Sciatic nerve (tissue), 2 donors: ENCODE results near the gene ADGRD1. TPM values are rescaled to one million over a fixed set of nuclear protein-coding genes. Genes with fewer than 3 reads are reported as not detected.
"Not testable (repeated sequence)": the region's sequence is repeated elsewhere in the genome, so short reads cannot be mapped to it uniquely, and the experiment has no call there.

Experiments used
- ATAC-seq: fragments of 200-7000 bp; cut with Tn5 transposase; one replicate; pipeline ENCODE4 v1.9.1; 2020; ENCODE audit warnings: mild to moderate bottlenecking, moderate library complexity
- DNase-seq: peaks from one replicate; pipeline ENCODE4 v3.0.0-alpha.2; 2020; ENCODE audit warnings: low spot score
- intact Hi-C: fragments of 100-400 bp; cut with DNase I; formaldehyde crosslinking; loops from one replicate; pipeline ENCODE4 v1.14.2; 2022
- total RNA-seq: library from RNA; stranded (reverse); fragmentation: NEBNext Ultra II Directional; extraction: Animal tissue kit (Norgen Biotek cat#: 25700); gene quantifications from one replicate; pipeline ENCODE4 v1.2.1, GENCODE V29; 2021
- donor health status: DM: no; HTN: no; CAD: no.
- donor health status: DM: no; HTN: no; CAD: no.

Gene ADGRD1
- total RNA-seq, 1 donor from 2014 or later: 224 TPM

DNA sequence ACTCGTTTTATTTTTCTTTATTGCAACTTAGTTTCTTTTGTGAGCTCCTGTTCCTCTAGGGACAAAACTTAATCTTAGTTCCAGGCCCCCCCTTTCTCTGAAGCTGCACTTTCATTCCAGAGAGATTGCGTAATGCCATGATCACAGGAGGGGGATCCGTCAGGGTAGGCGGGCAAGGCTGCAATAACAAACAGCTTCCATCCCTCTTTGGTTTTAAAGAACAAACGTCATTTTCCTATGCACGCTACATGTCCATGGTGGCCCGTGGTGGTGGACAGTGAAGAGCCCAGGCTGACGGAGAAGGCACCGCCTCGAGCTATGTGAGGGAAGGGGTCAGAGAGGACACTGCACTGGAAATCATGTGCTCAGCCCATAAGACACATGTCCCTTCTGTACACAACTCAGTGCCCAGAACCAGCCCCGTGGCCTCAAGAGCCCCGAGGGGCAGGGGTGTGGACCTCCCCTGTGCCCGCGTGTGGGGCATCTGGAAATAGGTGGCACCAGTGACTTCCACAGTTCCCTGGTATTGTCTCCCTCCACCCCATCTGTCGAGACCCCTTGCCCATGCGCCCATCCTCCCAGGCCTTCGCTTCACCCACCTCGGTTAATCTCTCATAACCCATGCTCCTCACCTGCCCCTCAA is 161.4 kb downstream of the ADGRD1 start:
- peak; percentile 44 for ATAC-seq
- intact Hi-C loops: no loop called here
- peak; percentile 56 for DNase-seq

GRCh38 chr12:131115766-131116467 is 162.2 kb downstream of the ADGRD1 start:
- intact Hi-C loops: no loop called here
- ATAC-seq: peak; percentile 0
- peak; percentile 33 for DNase-seq

DNA sequence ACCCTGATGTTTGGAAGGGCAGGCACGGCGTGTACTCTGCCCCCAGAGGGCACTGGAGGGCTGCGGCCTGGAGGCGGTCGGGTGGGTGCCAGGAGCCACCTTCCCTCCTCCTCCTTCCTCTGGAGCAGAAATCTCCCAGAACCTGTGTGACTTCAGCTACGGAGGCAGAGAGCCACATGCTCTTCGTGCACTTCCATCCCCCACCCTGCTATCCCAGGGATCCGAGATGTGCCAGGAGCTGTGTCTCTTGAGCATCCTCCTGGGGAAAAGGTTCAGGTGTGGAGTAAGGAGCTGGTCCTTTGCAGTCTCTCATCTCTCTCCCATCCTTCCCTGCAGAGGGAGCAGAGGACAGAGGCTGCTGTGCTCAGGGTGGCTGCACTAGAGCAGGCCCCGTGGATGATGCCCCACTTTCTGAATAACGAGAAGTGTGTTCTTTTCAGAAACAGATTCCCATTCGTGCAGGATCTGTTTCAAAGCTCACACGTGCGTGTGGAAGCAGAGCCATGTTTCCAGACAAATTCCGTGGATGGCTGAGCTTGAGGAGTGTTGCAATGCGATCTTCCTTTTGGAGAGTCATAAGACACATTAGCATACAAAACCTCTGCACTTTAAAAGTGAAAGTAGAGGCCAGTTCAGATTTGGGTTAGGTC is 162.9 kb downstream of the ADGRD1 start:
- peak; percentile 64 for DNase-seq
- ATAC-seq: peak; percentile 86
- intact Hi-C loops: no loop called here

DNA sequence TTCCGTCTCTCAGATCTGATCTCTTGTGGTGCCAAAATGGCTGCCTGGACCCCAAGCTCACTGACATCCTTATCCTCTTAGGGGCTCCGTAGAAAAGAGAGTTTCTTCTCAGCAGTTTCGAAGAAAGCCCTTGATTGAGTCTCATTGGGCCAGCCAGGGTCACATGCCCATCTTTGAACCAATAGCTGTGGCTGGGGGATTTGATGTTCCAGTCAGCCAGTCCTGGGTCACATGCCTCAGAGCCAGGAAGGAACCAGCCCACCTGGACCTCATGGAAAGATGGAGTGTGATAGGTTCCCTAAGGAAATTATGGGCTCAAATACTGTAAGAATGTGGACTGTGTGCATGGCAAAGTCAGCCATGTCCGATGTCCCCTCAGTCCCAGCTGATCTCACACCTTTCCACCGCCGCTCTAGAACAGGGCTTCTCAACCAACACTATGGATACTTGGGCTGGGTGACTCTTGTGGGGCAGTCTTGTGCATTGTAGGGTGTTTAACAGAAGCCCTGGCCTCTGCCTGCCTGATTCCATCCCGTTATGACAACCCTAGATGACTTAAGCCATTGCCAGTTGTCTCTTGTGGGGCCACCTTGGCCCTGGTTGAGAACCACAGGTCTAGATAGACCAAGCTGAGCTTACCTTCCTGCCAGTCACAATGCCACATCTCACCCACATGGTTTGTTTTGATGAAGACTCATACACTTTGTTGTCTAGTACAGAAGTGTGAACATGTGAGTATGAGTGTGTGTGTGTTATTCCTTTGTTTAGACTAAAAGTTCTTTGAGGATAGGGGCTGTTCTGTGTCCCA is 163.9 kb downstream of the ADGRD1 start:
- DNase-seq (peak; percentile 45), ATAC-seq (no peak)
- intact Hi-C loops: no loop called here

DNA sequence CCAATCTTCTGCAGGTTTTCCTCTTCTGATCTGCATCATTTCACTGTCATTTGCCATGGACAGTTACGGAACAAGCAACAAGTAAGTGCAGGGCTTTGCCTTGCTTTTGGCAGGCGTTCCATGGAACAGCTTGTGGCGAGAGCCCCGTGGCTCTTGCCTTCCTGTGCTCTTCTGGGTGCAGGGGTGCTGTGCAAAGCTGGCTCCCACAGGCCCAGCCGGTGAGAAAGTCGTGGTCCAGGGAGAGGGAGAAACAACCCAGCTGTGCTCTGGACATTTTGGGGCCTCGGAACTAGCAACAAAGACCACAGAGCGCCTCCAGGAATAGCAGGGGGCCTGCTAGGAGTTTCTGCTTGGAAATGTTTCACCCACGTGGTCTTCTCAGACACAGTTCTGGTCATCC is 164.7 kb downstream of the ADGRD1 start:
- intact Hi-C loops: no loop called here
- ATAC-seq (no peak), DNase-seq (peak; percentile 40)

GRCh38 chr12:131119345-131119744 is 165.6 kb downstream of the ADGRD1 start:
- peak; percentile 35 for DNase-seq
- intact Hi-C loops, ATAC-seq: not testable (repeated sequence)

- intact Hi-C loops: no loop called here
- ATAC-seq (no peak), DNase-seq (peak; percentile 42)
Observed at GRCh38 chr12:131119936-131120335, 166.2 kb downstream of the ADGRD1 start.

DNA sequence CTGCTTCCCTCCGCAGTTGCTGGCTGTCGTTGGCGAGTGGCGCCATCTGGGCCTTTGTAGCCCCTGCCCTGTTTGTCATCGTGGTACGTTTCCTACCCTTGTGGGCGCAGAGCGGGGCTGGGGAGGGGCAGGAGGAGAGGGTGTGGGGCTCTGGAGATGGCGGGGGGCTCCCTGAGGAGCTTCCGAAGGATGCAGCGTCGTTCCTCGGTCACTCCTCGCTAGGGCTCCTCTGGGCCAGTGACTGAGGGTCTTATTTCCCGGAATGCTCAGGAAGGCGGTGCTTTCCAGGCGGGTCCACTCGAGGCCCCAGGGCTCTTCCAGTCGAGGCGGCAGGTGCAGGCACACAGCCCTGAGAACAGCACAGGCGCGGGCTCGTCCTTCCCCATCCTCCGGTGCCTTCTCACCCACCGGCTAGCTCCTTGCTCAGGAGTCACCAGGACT is 167.1 kb downstream of the ADGRD1 start:
- intact Hi-C loops: no loop called here
- no peak for ATAC-seq
- peak; percentile 46 for DNase-seq

GRCh38 chr12:131121705-131122405 is 168.1 kb downstream of the ADGRD1 start:
- ATAC-seq (no peak), DNase-seq (peak; percentile 54)
- intact Hi-C loops: no loop called here

GRCh38 chr12:131122631-131123030 is 168.9 kb downstream of the ADGRD1 start:
- ATAC-seq (no peak), DNase-seq (peak; percentile 53)
- intact Hi-C loops: no loop called here

DNA sequence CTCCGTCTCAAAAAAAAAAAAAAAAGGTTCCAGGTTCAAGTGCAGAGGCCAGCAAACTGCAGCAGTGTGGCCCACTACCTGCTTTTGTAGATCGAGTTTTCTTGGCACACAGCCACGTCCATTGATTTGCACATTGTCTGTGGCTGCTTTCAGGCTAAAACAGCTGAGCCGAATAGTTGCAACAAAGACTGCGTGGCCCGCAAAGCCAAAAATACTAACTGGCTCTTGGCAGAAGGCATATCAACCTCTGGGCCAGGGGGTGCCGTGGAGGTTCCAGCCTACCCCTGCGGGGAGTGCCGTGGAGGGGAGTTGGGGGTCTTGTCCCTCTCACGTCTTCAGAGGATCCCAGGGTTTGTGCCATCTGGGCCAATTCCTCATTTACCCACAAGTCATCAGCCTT is 170.1 kb downstream of the ADGRD1 start:
- ATAC-seq: no peak
- DNase-seq: peak; percentile 68
- intact Hi-C loops: no loop called here

DNA sequence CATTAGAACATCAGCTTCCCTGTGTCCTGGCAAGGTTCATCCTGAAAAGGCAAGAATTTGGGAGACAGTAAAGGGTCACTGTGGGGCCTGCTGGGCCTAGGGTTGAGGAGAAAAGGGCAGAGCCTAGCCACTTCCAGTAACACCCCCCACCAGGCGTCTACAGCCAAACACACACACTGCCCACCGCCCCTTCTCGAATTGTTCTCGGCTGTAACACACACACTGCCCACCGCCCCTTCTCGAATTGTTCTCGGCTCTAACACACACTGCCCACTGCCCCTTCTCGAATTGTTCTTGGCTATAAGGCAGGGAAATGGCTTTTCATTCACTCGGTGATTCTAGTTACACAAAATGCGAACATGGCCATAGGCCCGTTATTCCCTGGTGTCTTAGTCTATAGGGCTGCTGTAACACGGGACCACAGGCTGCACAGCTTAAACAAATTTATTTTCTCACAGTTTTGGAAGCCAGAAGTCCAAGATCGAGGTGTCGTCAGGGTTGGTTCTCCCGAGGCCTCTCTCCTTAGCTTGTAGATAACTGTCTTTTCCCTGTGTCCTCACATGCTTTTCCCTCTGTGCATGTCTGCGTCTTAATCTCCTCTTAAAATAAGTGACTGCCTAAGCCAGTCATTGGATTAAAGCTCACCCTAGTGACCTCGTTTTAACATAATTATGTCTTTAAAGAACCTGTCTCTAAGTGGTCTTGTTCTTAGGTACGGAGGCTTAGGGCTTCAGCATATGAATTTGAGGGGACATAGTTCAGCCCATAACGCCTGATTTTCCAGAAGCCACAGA is 171.0 kb downstream of the ADGRD1 start:
- DNase-seq (no peak), ATAC-seq (no peak)
- intact Hi-C loops: no loop called here

DNA sequence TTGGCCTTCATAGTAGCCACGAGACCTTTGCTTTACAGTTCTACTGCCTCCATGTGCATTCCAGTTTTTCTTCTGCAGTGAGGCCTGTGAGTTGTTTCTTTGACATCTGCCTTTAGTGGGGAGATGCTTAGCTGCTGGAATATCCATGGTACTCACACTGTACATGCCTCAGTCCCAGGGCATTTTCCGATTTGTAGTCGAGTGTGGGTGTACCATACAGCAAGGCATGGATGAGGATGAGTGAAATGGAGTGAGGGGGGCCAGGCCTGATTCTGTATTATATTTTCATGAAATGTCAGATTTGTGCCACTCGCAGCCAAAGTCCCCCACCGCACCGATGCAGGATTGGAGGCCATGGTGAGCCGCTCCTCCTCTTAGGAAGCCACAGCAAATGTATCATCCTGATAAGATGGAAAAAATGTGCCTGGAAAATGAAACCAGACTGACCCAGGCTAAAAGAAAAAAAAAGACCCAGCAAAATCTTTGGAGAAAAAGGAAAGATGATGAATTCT is 173.0 kb downstream of the ADGRD1 start:
- ATAC-seq (no peak), DNase-seq (no peak)
- intact Hi-C loops: no loop called here

DNA sequence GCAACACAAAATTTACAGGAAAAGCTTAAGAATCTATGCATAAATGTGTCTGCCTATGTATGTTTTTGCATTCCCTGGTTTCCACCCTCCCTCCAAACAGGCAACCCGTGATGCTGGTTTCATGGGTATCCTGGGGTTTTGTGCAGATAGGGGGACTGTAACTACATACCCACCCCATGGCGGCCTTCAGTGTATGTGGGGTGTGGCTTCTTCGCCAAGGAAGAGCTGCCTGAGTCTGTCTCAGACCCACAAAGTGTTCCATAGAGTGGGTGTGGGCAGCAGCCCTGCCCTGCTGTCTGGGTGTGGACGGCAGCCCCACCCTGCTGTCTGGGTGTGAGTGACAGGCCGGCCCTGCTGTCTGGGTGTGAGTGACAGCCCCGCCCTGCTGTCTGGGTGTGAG is 174.8 kb downstream of the ADGRD1 start:
- intact Hi-C loops: no loop called here
- DNase-seq (no peak), ATAC-seq (no peak)

DNA sequence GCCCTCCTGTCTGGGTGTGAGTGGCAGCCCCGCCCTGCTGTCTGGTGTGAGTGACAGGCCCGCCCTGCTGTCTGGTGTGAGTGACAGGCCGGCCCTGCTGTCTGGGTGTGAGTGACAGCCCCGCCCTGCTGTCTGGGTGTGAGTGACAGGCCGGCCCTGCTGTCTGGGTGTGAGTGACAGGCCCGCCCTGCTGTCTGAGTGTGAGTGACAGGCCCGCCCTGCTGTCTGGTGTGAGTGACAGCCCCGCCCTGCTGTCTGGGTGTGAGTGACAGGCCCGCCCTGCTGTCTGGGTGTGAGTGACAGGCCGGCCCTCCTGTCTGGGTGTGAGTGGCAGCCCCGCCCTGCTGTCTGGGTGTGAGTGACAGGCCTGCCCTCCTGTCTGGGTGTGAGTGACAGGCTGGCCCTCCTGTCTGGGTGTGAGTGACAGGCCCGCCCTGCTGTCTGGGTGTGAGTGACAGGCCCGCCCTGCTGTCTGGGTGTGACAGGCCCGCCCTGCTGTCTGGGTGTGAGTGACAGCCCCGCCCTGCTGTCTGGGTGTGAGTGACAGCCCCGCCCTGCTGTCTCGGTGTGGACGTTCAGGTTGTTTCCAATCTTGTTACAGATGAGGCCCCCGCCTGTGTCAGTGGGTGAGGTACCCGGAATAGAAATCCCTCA is 175.4 kb downstream of the ADGRD1 start:
- intact Hi-C loops, ATAC-seq, DNase-seq: not testable (repeated sequence)

DNA sequence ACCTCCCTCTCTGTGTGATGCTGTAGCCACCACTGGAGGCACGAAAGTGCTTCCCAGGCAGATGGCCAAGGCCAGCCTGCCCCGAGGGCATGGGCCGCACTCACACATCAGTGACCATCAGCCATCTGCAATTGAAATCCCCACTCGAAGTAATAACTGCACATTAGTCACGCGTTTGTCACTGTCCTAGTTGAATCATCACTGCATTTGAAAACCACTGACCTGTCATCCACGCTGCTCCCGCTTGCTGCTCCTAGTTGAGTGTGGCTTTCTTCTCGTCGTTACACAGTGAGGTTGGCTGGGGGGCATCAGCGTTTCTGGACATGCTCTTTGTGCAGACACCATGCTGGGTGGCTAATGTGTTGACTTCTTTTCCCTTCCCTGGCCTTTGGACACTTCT is 176.1 kb downstream of the ADGRD1 start:
- ATAC-seq (no peak), DNase-seq (peak; percentile 42)
- intact Hi-C loops: no loop called here

DNA sequence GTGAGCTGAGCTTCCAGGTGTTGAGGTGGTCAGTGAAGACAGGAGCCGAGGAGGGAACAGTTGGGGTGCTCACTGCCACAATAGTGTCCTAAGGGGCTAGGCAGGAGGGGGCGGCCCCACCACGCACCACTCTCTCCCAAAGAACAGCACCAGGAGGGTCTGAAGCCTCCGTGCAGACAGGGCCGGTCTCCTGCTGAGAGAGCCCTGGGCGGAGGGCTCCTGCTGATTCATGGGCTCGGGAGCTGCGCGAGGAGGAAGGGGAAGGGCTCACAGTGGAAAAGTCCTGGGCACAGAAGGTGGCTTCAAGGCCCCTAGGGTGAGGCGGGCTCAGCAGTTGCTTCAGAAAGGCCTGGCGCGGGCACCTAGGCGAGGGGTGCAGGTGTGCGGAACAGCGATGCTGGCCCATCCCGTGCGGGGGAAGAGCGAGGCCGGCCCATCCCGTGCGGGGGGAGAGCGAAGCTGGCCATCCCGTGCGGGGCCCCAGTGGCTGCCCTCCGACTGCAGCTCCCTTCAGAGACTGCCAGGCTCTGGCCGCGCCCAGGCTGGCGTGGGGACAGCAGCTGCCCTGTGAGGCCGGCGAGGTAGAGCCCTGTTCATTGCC is 176.7 kb downstream of the ADGRD1 start:
- ATAC-seq: no peak

More for the DNA sequence above, 176.7 kb downstream of the ADGRD1 start:
- peak; percentile 56 for DNase-seq
- intact Hi-C loops: no loop called here
